NCI-H510A treated with DMSO at 0.1 percent for 48 hours (cell line): ENCODE measurements around the gene ZNF609.

ENCODE experiments used
- DNase-seq: peaks from one replicate; lab custom pipeline; 2025; lab: John Stamatoyannopoulos, UW

Gene ZNF609

GRCh38 chr15:64544450-64544849, 84.1 kb downstream of the ZNF609 start:
- DNase-seq = no peak

DNA sequence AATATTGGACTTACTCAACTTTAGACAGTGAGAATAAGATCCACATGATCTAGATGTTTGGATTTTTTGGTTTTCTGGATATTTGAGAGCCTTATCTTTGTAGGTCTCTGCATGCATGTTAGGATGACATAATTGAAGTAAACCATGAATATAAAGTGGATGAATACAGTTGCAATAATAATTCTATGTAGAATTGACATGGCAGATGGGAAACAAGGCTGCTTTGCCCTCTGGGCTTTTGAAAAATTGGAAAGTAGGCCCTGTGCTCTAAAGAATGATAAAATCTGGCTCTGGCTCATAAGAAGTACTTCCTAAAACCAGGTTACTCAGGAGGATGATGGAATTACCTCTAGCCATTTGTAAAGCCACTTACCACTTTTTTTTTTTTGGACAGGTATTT, 86.9 kb downstream of the ZNF609 start:
- no peak for DNase-seq

GRCh38 chr15:64548235-64548634, 87.9 kb downstream of the ZNF609 start:
- DNase-seq = no peak

DNA sequence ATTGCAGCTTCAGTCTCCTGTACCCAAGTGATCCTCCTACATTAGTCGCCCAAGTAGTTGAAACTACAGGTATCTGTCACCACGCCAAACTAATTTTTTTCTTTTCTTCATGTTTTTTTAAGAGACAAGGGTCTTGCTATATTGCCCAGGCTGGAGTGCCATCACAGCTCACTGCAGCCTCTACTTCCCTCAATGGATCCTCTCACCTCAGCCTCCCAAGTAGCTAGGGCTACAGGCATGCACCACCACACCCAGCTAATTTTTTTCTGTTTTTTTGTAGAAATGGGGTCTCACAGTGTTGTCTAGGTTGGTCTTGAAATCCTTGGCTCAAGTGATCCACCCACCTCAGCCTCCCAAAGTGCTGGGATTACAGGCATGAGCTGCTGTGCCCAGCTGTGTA, 89.5 kb downstream of the ZNF609 start:
- no peak for DNase-seq

- no peak for DNase-seq
These were observed 92.0 kb downstream of the ZNF609 start for GRCh38 chr15:64552281-64552948.

DNA sequence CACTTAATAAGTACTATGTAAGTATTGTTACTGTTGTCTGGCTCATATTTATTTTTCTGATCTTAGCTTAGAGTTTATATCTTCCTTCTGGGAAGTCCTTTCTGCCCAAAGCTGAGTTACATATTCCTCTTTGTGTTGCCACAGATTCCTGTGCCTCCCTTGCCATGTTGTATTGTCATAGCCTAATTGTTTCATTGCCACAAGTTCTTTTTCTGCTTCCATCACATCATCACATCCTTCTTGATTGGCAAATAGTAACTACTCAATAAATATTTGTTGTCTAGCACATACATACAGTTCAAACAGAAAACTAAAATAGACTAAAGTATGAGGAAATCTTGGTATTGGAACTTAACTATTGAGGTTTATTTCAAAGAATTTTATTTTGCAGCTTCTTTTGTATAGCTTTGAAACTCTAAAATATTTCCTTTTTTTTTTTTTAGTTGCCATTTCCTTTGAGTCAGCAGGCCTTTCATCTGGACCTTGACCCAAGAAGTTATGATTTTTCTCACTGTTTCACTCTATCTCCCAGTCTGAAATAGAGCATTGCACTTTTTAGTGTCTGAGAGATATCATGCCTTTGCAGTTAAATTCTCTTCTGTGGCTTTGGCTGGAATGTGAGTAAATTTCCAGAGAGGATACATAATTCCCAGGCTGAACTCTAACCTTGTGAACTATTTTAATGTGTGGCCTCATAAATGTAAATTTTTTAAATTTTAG, 98.2 kb downstream of the ZNF609 start:
- DNase-seq = no peak

DNA sequence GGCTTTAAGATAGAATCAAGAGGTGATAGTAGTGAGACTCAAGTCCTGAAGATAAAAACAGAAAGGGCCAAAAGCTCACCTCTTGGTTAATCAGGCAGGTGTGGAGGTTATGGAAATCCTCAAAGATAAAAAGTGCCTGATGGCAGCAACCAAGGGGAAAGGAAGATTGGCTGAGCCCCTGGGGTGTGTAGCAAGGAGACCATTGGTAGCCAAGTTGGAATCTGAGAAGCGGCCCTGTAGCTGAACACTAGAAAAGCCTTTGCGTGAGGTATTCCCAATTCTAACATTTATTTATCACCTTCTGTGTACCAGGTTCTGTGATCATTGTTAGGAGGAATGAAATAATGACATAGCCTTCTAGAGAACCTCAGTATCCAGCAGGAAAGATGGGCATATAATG, 98.9 kb downstream of the ZNF609 start:
- no peak for DNase-seq

DNA sequence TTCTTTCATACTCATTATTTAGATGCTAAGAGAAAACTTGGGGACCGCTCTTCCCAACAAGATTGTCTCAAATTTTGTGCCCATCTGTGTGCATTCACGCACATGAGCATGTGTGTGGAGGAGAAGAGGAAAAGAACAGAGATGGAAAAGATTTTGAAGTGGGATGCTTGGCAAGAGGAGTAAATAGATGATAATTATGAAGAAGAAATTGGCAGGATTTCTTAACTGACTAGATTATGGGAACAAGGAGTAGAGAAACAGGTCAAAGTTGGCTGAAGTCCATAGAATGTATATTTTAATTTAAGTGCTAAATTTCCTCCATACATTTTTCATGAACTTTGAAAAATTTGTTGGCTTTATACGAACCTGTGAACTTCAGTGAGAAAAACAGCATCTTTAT, 100.1 kb downstream of the ZNF609 start:
- no peak for DNase-seq

DNA sequence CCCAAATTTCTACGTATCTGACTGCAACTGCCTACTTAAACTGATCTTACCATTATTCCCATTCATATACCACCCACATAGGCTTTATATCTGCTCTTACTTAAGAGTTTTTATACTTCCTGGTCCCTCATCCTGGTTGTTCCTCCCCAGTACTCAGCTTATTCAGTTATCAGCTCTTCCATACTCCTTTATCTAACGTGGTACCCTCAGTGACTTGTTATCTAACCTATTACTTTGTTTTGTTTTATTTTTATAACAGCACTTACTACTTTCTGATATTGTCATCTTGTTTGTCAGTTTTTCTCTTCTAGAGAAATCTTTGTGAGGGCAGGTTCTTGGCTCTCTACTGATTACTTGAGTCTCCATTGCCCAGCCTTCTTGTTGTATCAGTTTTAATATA, 100.6 kb downstream of the ZNF609 start:
- DNase-seq = no peak

- DNase-seq = no peak
These were observed 101.7 kb downstream of the ZNF609 start for GRCh38 chr15:64562003-64562640.

DNA sequence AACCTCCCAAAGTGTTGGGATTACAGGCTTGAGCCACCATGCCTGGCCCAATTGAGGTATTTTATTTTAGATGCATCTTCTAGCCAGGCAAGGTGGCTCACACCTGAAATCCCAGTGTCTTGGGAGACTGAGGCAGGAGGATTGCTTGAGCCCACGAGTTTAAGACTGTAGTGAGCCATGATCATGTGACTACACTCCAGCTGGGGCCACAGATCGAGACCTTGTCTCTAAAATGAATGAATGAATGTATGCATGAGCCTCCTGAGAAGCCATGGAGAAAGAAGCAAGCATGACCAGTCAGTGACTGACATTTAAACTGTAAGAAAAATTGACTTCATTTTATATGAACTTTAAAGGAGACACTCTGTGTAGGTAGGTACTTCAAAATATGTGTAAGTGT, 105.7 kb downstream of the ZNF609 start:
- DNase-seq = no peak

DNA sequence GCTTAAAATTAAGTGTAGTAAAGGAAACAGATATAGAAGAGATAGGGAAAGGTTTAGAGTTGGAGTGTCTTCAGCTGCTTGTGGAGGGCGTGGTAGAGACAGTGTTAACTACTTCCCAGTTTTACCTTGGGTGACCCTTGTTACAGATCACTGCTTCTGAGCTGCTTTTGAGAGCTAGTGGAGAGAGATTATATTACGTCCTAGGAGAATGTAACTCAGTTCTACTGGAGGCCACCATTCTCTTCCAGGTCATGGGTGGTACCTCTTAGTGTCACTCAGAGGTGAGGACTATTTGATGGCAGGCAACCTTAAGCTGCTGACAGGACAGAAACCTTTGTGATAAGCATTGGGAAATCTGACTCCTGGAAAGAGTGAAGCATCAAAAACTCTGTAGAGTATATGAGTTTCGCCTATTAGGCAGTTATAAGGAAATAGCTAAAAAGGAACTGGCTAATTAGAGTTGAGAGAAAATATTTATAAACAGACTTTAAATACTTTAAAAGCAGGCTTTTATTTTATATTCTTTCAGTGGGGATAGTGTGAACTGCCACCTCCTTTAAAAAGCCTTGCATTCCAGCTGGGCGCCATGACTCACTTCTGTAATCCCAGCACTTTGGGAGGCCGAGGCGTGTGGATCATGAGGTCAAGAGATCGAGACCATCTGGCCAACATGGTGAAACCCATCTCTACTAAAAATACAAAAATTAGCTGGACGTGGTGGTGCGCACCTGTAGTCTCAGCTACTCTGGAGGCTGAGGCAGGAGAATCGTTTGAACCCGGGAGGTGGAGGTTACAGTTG, 106.5 kb downstream of the ZNF609 start:
- peak; percentile 63 for DNase-seq

GRCh38 chr15:64568765-64569164, 108.4 kb downstream of the ZNF609 start:
- DNase-seq = no peak

DNA sequence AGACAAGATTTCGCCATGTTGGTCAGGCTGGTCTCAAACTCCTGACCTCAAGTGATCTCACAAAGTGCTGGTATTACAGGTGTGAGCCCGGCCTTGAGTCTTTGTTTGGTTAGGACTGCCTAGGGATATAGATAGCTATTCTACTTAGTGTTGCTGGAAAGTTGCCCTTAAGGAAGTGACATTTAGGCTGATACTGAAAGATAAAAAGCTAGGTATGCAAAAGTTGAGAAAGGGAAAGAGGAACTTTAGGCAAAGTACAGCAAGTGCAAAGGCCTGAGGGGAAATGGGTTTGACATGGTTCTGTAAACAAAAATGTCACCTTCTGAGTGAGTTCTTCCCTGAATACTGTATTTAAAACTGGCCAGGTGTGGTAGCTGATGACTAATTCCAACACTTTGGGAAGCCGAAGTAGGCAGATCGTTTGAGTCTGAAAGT, 111.5 kb downstream of the ZNF609 start:
- DNase-seq = no peak

DNA sequence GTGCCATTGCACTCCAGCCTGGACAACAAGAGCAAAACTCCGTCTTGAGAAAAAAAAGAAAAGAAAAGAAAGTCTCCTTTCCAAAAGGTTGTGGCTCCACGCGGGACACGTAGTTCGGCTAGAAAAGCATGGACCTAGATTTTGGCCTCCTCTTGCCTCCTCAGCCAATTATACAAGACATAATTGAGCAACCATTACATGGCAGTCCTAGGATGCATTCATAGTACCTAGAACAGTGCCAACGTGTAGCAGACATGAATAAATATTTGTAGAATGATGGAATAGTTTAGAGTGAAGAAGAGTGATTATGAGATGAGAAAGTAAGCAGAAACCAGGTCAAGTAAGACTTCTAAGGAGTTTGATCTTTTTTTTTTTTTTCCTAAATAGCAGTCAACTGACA, 112.5 kb downstream of the ZNF609 start:
- DNase-seq = no peak

DNA sequence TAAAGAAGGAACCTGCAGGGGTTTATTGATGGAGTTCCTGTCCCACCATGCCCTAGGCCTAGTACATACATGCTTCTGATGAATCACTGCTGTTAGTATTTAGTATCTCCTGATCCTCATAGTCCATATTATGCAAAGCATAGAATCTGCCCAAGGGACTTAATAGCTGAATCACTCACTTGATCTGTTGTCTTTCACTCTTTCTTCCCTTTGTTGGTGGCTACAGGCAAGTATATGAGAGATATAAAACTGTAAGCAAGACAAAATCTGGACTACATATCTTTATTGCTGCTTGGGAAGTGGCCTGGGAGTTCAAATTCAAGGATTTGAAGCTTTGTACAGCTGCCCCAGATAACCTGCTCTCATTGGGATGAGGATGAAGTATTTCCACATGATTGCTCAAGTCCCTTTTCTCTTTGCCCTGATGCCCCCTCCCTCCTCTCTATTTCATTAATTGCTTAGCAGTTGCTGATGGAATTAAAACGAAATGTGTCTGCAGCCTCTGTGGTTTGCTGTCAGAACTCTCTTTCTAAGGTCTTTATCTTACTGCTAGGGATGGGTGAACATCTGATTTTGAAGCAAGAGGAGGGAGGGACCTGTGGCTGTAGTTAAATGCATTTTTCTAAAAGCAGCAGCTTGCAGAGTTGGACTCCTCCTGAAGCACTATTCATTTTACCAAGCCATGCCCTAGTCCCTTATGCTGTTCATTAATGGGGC, 114.1 kb downstream of the ZNF609 start:
- no peak for DNase-seq

DNA sequence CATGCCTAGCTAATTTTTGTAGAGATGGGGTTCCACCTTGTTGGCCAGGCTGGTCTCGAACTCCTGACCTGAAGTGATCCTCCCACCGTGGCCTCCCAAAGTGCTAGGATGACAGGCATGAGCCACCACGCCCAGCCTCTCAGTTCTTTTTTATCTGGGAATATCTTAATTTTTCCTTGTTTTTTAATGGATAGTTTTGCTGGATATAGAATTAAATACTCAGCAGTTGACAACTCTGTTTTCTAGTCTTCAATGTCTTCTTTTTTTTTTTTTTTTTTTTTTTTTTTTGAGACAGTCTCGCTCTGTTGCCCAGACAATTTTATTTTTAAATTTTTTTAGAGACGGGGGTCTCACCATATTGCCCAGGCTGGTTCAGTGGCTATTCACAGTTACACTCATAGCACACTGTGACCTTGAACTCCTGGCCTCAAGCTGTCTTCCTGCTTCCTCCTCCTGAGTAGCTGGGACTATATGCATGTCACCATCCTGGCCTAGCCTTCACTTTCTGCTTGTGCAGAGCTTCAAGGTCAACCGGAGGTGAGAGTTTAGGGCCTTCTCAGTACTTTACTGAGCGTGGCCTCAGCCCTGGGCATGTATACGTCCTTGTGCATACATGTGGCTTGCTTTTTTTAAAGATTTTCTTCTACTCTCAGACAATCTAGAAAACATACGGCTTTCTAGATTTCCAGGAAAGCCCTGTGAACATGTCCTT, 120.5 kb downstream of the ZNF609 start:
- DNase-seq = no peak

DNA sequence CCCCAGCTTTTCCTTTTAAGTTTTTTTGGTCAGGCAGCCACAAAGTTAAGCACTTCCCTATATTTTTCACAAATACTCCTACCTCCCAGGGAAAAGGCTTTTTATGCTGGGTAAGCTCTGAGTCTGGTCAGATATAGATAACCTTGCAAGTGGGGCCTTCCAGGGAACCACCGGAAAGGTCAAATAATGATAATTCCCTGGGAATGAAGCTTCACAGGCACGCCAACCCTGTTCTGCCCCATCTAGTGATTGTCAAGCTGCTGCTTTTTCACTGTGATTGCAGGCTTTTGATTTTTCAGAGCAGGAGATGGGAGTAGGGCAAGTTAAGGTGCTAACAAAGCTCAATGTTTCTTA, 121.0 kb downstream of the ZNF609 start:
- no peak for DNase-seq

GRCh38 chr15:64582202-64582601, 121.8 kb downstream of the ZNF609 start:
- DNase-seq = no peak

DNA sequence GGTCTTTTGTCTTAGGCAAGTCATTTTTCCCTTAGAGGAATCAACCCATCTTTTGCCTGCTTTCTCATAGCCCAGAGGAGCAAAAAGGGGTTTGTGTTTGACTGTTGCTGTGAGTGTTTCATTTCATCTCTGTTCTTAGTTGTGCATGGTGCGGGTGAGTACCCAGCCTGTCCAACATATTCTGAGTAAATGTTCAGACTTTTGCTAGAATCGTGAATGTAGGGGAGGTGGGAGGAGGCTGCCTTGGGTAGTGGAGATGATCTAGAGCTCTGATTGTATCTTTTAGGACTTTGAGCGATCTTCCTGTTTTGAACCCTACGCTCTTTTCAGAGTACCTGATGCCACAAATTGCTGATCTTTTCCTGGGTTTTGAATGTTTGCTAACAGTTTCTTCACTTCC, 123.1 kb downstream of the ZNF609 start:
- DNase-seq = no peak

GRCh38 chr15:64583983-64584382, 123.6 kb downstream of the ZNF609 start:
- no peak for DNase-seq
